ENCODE results near the gene RHEBL1.

The RHEBL1 gene

DNA sequence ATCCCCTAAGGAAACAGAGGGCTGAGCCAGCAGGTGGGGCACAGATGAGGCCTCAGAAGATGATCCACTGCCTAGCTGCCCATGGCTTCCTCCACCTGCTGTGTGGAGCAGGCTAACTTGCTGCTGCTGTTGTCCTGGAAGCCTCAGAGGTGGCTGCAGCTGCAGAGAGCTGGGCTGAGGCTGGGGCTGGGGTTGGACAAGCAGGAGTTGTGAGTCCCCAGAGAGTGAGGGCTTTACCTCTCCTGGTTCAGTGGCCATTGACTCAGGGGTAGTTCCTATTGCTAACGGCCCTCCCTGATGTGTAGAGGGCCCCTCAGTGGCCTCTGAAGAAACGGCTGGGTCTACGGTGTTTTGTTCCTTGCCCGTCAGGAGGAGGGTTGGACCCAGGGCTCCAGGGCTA, 37.5 kb downstream of the RHEBL1 start:
- peaks cover 27 to 97% of the 10 kb centered on the region in 2 experiments for H3K36me3 ChIP-seq (ENCODE audit: control insufficient read depth in 2 of 2, insufficient read depth in 1 of 2, low read length in 2 of 2)

DNA sequence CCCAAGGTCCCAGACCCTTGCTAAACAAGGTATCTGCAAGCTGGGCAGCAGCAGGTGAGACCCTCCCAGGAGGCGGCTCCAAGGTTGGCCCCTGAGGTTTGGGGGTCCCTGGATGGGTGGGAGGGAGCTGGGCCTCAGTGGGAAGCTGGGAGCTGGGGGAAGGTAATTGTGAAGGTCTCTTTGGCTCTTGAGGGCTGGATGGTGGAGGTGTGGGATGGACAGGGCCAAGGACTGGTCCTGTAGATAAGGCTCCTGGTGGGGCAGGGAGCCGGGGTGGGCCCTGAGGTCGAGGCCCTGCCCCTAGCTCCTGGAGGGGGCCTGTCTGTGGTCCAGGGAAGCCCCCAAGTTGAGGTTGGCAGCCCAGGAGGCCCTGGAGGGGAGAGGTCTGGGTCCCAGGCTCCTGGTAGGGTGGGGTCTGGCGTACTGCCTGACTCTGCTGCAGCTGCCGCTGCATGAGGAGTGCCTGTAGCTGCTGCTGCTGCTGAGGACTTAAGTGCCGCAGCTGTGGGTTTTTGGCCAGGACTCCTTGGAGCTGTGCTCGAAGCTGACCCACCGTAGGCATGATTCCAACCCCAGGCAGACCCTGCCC, 38.1 kb downstream of the RHEBL1 start:
- POLR2A ChIA-PET = interaction anchor here (1.8 kb wide), 1 partner anchor 8 kb away, joined by 6 read pairs; no protein-coding TSS in a partner anchor
- H3K36me3 ChIP-seq (ENCODE audit: control insufficient read depth in 2 of 2, insufficient read depth in 1 of 2, low read length in 2 of 2) = peaks cover 26 to 95% of the 10 kb centered on the region in 2 experiments
- no peaks in the 10 kb centered on the region for H3K4me1 ChIP-seq (ENCODE audit: control insufficient read depth, insufficient read depth, low read length)
- H3K27ac ChIP-seq (ENCODE audit: extremely low read depth, low read depth, low read length) = no peak overlapping the region
- H3K9me3 ChIP-seq (ENCODE audit: control insufficient read depth, insufficient read depth, low read depth, low read length) = no peaks in the 10 kb centered on the region
- CTCF ChIA-PET = interaction anchor here (0.6 to 1.0 kb wide), 2 partner anchors 13 to 263 kb away, joined by 3 read pairs; partner anchors contain the start of gene PRPH
- H3K4me3 ChIP-seq (ENCODE audit: low read depth, low read length) = no peak overlapping the region
- TF ChIP-seq HOXC10 (CRISPR knock-in tag; IDR thresholded peaks at IDR 0.05) (no peak), ZNF404 (tag by site-specific recombination; IDR thresholded peaks at IDR 0.05) (no peak), ZNF549 (tag by site-specific recombination; IDR thresholded peaks at IDR 0.05) (no peak), ZNF169 (tag by site-specific recombination; IDR thresholded peaks at IDR 0.05) (no peak), ZSCAN23 (tag by site-specific recombination; IDR thresholded peaks at IDR 0.05) (no peak), ZNF341 (tag by site-specific recombination; IDR thresholded peaks at IDR 0.05; ENCODE audit: low read depth) (no peak), HOXA7 (CRISPR knock-in tag; IDR thresholded peaks at IDR 0.05; ENCODE audit: borderline replicate concordance) (no peak), ZNF239 (tag by site-specific recombination; IDR thresholded peaks at IDR 0.05) (no peak)
- TF ChIP-seq, protein P1, sequence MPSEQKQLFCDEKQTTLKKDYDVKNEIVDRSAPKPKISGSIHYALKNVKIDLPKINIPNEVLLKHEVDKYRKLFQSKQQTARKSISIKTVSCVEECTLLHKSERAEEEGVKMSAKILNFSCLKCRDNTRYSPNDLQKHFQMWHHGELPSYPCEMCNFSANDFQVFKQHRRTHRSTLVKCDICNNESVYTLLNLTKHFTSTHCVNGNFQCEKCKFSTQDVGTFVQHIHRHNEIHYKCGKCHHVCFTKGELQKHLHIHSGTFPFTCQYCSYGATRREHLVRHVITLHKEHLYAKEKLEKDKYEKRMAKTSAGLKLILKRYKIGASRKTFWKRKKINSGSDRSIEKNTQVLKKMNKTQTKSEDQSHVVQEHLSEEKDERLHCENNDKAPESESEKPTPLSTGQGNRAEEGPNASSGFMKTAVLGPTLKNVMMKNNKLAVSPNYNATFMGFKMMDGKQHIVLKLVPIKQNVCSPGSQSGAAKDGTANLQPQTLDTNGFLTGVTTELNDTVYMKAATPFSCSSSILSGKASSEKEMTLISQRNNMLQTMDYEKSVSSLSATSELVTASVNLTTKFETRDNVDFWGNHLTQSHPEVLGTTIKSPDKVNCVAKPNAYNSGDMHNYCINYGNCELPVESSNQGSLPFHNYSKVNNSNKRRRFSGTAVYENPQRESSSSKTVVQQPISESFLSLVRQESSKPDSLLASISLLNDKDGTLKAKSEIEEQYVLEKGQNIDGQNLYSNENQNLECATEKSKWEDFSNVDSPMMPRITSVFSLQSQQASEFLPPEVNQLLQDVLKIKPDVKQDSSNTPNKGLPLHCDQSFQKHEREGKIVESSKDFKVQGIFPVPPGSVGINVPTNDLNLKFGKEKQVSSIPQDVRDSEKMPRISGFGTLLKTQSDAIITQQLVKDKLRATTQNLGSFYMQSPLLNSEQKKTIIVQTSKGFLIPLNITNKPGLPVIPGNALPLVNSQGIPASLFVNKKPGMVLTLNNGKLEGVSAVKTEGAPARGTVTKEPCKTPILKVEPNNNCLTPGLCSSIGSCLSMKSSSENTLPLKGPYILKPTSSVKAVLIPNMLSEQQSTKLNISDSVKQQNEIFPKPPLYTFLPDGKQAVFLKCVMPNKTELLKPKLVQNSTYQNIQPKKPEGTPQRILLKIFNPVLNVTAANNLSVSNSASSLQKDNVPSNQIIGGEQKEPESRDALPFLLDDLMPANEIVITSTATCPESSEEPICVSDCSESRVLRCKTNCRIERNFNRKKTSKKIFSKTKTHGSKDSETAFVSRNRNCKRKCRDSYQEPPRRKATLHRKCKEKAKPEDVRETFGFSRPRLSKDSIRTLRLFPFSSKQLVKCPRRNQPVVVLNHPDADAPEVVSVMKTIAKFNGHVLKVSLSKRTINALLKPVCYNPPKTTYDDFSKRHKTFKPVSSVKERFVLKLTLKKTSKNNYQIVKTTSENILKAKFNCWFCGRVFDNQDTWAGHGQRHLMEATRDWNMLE (tag by site-specific recombination; conservative IDR thresholded peaks at IDR 0.05; ENCODE audit: low read depth) = no peak

More for the DNA sequence above, 37.5 kb downstream of the RHEBL1 start:
- no peak overlapping the region for H3K4me3 ChIP-seq (ENCODE audit: low read depth, low read length)
- no peaks in the 10 kb centered on the region for H3K4me1 ChIP-seq (ENCODE audit: control insufficient read depth, insufficient read depth, low read length)
- no peaks in the 10 kb centered on the region for H3K9me3 ChIP-seq (ENCODE audit: control insufficient read depth, insufficient read depth, low read depth, low read length)
- H3K27ac ChIP-seq (ENCODE audit: extremely low read depth, low read depth, low read length) = no peak overlapping the region
- POLR2A ChIA-PET = interaction anchor here (0.7 to 1.8 kb wide), 3 partner anchors 8 to 98 kb away, joined by 3 to 6 read pairs (median 4); no protein-coding TSS in a partner anchor
- CTCF ChIA-PET = interaction anchor here (0.7 to 1.0 kb wide), 3 partner anchors 12 to 60 kb away, joined by 3 read pairs; no protein-coding TSS in a partner anchor
- no peak for TF ChIP-seq ZIC2 (tag by site-specific recombination; IDR thresholded peaks at IDR 0.05)
- no peak for TF ChIP-seq FEZF1 (tag by site-specific recombination; IDR thresholded peaks at IDR 0.05)
- TF ChIP-seq ZNF473 (tag by site-specific recombination; IDR thresholded peaks at IDR 0.05) = no peak
- TF ChIP-seq ZNF426 (tag by site-specific recombination; IDR thresholded peaks at IDR 0.05) = no peak
- TF ChIP-seq, protein P2, sequence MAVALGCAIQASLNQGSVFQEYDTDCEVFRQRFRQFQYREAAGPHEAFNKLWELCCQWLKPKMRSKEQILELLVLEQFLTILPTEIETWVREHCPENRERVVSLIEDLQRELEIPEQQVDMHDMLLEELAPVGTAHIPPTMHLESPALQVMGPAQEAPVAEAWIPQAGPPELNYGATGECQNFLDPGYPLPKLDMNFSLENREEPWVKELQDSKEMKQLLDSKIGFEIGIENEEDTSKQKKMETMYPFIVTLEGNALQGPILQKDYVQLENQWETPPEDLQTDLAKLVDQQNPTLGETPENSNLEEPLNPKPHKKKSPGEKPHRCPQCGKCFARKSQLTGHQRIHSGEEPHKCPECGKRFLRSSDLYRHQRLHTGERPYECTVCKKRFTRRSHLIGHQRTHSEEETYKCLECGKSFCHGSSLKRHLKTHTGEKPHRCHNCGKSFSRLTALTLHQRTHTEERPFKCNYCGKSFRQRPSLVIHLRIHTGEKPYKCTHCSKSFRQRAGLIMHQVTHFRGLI (tag by site-specific recombination; IDR thresholded peaks at IDR 0.05) = no peak
- no peak for TF ChIP-seq ZNF521 (tag by site-specific recombination; IDR thresholded peaks at IDR 0.05)
- TF ChIP-seq, protein P3, sequence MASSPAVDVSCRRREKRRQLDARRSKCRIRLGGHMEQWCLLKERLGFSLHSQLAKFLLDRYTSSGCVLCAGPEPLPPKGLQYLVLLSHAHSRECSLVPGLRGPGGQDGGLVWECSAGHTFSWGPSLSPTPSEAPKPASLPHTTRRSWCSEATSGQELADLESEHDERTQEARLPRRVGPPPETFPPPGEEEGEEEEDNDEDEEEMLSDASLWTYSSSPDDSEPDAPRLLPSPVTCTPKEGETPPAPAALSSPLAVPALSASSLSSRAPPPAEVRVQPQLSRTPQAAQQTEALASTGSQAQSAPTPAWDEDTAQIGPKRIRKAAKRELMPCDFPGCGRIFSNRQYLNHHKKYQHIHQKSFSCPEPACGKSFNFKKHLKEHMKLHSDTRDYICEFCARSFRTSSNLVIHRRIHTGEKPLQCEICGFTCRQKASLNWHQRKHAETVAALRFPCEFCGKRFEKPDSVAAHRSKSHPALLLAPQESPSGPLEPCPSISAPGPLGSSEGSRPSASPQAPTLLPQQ (tag by site-specific recombination; IDR thresholded peaks at IDR 0.05) = no peak
- TF ChIP-seq GLIS2 (tag by site-specific recombination; IDR thresholded peaks at IDR 0.05) = no peak
- TF ChIP-seq, protein P4, sequence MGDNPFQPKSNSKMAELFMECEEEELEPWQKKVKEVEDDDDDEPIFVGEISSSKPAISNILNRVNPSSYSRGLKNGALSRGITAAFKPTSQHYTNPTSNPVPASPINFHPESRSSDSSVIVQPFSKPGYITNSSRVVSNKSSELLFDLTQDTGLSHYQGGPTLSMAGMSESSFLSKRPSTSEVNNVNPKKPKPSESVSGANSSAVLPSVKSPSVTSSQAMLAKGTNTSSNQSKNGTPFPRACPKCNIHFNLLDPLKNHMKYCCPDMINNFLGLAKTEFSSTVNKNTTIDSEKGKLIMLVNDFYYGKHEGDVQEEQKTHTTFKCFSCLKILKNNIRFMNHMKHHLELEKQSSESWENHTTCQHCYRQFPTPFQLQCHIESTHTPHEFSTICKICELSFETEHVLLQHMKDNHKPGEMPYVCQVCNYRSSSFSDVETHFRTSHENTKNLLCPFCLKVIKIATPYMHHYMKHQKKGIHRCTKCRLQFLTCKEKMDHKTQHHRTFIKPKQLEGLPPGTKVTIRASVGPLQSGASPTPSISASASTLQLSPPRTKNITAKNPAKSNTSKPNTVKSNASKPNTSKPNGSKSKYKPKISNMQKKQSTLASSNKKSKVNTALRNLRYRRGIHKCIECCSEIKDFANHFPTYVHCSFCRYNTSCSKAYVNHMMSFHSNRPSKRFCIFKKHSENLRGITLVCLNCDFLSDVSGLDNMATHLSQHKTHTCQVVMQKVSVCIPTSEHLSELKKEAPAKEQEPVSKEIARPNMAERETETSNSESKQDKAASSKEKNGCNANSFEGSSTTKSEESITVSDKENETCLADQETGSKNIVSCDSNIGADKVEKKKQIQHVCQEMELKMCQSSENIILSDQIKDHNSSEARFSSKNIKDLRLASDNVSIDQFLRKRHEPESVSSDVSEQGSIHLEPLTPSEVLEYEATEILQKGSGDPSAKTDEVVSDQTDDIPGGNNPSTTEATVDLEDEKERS (tag by site-specific recombination; IDR thresholded peaks at IDR 0.05) = no peak
- no peak for TF ChIP-seq GLI2 (tag by site-specific recombination; IDR thresholded peaks at IDR 0.05; ENCODE audit: borderline replicate concordance, low read depth)
- TF ChIP-seq, protein P5, sequence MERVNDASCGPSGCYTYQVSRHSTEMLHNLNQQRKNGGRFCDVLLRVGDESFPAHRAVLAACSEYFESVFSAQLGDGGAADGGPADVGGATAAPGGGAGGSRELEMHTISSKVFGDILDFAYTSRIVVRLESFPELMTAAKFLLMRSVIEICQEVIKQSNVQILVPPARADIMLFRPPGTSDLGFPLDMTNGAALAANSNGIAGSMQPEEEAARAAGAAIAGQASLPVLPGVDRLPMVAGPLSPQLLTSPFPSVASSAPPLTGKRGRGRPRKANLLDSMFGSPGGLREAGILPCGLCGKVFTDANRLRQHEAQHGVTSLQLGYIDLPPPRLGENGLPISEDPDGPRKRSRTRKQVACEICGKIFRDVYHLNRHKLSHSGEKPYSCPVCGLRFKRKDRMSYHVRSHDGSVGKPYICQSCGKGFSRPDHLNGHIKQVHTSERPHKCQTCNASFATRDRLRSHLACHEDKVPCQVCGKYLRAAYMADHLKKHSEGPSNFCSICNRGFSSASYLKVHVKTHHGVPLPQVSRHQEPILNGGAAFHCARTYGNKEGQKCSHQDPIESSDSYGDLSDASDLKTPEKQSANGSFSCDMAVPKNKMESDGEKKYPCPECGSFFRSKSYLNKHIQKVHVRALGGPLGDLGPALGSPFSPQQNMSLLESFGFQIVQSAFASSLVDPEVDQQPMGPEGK (tag by site-specific recombination; IDR thresholded peaks at IDR 0.05) = no peak
